ENCODE results near the gene KRTAP2-4.
"Not testable (repeated sequence)": the region's sequence is repeated elsewhere in the genome, so short reads cannot be mapped to it uniquely, and the experiment has no call there.

KRTAP2-4 gene, protein sequence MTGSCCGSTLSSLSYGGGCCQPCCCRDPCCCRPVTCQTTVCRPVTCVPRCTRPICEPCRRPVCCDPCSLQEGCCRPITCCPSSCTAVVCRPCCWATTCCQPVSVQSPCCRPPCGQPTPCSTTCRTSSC

DNA sequence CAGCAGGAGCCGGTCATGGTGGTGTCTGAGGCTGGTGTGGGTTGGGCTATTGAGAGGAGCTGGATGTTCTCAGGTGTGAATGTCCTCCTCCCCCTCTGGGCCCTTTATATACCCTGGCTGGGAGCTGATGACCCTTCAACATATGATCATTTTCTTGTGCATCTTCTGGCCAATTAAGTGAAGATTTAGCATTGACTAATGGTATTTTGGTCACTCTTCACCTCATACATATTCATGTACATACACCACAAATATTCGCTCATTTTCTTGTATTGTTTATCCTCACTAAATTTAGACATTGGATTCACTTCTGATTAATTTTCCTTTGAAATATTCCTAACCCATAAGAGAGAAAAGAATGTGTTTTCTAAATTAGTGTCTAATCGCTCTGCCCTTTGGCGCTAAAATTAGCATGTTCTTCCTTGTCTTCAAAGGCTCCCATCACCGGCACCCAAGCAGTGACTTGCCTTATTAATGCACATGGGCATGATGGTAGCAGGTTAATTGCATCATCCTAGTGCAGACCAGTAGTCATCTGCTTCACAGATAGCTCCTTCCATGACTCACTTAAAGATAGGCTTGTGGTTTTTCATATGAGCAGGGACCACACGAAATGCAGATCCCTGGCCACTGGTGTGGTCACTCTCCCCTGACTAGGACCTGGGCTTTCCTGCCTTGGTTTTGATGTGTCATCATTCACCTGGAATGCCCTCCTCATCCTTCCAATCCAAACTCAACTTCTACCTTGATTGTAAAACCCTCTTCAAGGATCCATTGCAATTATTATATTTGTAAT is at the start of gene KRTAP2-4:
KRTAP2-4 (minus strand) TSS at position 51 of the 796 bp plus-strand sequence; CDS start at position 17, 34 bp downstream.
- H3K4me3 ChIP-seq (ENCODE audit: low read depth, low read length): no peak within 1 kb of the TSS
- no peak for TF ChIP-seq CTCF (IDR thresholded peaks at IDR 0.05; ENCODE audit: low read depth, low read length)

GRCh38 chr17:41111151-41111885 is 45.6 kb upstream of the KRTAP2-4 start:
- H3K4me3 ChIP-seq (ENCODE audit: low read depth, low read length): no peak overlapping the region
- no peak for TF ChIP-seq CTCF (IDR thresholded peaks at IDR 0.05; ENCODE audit: low read depth, low read length)

DNA sequence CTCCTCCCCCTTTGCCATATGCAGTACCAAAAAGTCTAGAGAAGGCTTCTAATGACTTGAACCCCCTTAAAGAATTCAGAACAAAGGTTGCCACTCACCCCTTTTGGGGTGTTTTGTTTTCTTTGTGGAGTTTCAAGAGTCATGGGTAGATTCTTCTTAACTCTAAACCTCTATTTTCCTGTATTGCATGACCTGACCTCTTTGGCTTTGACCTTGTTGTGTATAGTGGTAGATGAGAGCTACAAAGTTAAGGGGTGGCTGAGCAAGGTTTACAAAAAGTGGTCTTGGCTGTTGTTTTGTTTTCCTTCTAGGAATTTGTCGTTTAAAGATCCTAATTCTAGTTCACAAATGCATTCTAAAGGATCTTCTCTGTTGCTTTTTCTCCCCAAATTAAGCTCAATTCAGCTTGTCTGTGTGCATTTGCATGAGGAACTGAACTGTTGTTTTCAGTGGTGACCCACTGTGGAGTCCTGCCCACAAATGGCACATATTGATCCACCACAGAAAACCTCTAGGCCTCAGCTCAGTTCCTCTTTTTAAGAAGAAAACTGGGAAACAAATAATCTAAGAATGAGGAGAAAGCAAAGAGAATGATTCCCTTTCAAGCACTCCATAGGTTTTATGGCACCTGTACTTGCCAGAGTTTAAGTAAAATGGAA is 43.2 kb upstream of the KRTAP2-4 start:
- H3K4me3 ChIP-seq (ENCODE audit: low read depth, low read length): not testable (repeated sequence)

GRCh38 chr17:41107941-41108450 is 42.3 kb upstream of the KRTAP2-4 start:
- no peak for TF ChIP-seq CTCF (IDR thresholded peaks at IDR 0.05; ENCODE audit: low read depth, low read length)
- no peak overlapping the region for H3K4me3 ChIP-seq (ENCODE audit: low read depth, low read length)

- not testable (repeated sequence) for H3K4me3 ChIP-seq (ENCODE audit: low read depth, low read length)
Measured at GRCh38 chr17:41105347-41105746, 39.7 kb upstream of the KRTAP2-4 start, which contains the start of gene KRTAP4-9. KRTAP4-9 (plus strand) TSS chr17:41105389; CDS start chr17:41105389, 0 bp downstream.

GRCh38 chr17:41104386-41105038 is 38.8 kb upstream of the KRTAP2-4 start:
- not testable (repeated sequence) for H3K4me3 ChIP-seq (ENCODE audit: low read depth, low read length)

- TF ChIP-seq CTCF (IDR thresholded peaks at IDR 0.05; ENCODE audit: low read depth, low read length): no peak
- H3K4me3 ChIP-seq (ENCODE audit: low read depth, low read length): no peak overlapping the region
Measured at GRCh38 chr17:41103896-41104295, 38.2 kb upstream of the KRTAP2-4 start.

- no peak for TF ChIP-seq CTCF (IDR thresholded peaks at IDR 0.05; ENCODE audit: low read depth, low read length)
- H3K4me3 ChIP-seq (ENCODE audit: low read depth, low read length): no peak within 1 kb of the TSS
Measured at GRCh38 chr17:41101586-41102259, 36.0 kb upstream of the KRTAP2-4 start, which contains the start of gene KRTAP4-16. KRTAP4-16 (minus strand) TSS chr17:41102209; CDS start chr17:41102209, 0 bp downstream.

DNA sequence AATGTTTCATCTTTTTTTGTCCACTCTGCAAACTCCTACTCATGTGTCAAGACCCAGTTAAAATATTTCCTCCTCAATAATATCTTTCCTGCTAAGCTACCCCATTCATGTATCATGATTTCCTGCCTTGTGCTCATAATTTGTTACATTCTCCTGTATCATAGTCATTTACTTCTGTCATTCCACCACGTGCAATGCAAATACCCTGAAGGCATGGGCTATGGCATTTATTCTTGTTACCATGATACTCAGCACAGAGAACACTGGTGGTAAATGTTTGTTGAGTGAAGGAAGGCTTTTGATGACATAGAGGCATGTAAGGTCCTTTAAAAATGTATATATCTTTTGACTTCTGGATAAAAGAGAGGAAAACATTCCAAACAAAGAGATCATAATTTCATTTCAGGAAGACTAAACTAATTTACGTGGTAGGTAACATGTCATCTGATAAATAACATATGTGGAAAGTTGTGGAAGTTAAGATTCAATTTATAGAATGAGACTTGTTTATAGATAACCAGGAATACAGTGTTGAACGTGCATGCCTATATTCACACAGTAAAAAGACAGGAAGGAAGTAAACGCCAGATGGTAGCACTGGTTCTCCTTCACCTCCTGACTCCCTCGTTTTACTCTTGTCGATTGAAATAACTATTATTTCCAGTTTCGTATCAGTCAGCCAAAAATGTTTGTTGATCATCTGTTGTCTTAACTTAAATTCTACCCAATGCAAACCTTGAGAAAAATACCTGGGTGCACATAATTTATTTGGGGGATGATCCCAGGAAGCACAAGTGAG is 34.2 kb upstream of the KRTAP2-4 start:
- not testable (repeated sequence) for H3K4me3 ChIP-seq (ENCODE audit: low read depth, low read length)
